Measurements from ENCODE around the gene SH2D3C.

The SH2D3C gene

GRCh38 chr9:127754099-127755060, 24.1 kb downstream of the SH2D3C start:
- H3K4me1 ChIP-seq (ENCODE audit: low read depth, poor library complexity, severe bottlenecking), result no peaks in the 10 kb centered on the region
- no peak overlapping the region for H3K27ac ChIP-seq
- no peaks in the 10 kb centered on the region for H3K36me3 ChIP-seq (ENCODE audit: insufficient read depth)
- TF ChIP-seq CTCF (conservative IDR thresholded peaks at IDR 0.05; ENCODE audit: low read depth, low read length), result no peak
- H3K4me3 ChIP-seq (IDR thresholded peaks at IDR 0.05; ENCODE audit: insufficient read depth, low read depth, low read length), result no peak overlapping the region
- no peaks in the 10 kb centered on the region for H4K20me1 ChIP-seq (ENCODE audit: insufficient read depth)
- H3K4me2 ChIP-seq, result no peak overlapping the region
- no peaks in the 10 kb centered on the region for H3K79me2 ChIP-seq (ENCODE audit: insufficient read depth, low read depth)
- no peak overlapping the region for H2AFZ ChIP-seq (ENCODE audit: low read depth)
- no peak overlapping the region for H3K9ac ChIP-seq
- no peaks in the 10 kb centered on the region for H3K27me3 ChIP-seq (ENCODE audit: insufficient read depth, low read depth)

GRCh38 chr9:127753622-127754021, 24.8 kb downstream of the SH2D3C start:
- H3K4me3 ChIP-seq (IDR thresholded peaks at IDR 0.05; ENCODE audit: insufficient read depth, low read depth, low read length), result no peak overlapping the region
- no peaks in the 10 kb centered on the region for H3K79me2 ChIP-seq (ENCODE audit: insufficient read depth, low read depth)
- TF ChIP-seq CTCF (conservative IDR thresholded peaks at IDR 0.05; ENCODE audit: low read depth, low read length), result no peak
- no peak overlapping the region for H3K9ac ChIP-seq
- H4K20me1 ChIP-seq (ENCODE audit: insufficient read depth), result no peaks in the 10 kb centered on the region
- no peaks in the 10 kb centered on the region for H3K27me3 ChIP-seq (ENCODE audit: insufficient read depth, low read depth)
- H3K27ac ChIP-seq, result no peak overlapping the region
- H3K36me3 ChIP-seq (ENCODE audit: insufficient read depth), result no peaks in the 10 kb centered on the region
- no peak overlapping the region for H3K4me2 ChIP-seq
- H2AFZ ChIP-seq (ENCODE audit: low read depth), result no peak overlapping the region
- H3K4me1 ChIP-seq (ENCODE audit: low read depth, poor library complexity, severe bottlenecking), result no peaks in the 10 kb centered on the region

- H3K4me3 ChIP-seq (IDR thresholded peaks at IDR 0.05; ENCODE audit: insufficient read depth, low read depth, low read length), result no peak overlapping the region
- no peak for TF ChIP-seq CTCF (conservative IDR thresholded peaks at IDR 0.05; ENCODE audit: low read depth, low read length)
- H3K36me3 ChIP-seq (ENCODE audit: insufficient read depth), result no peaks in the 10 kb centered on the region
- no peaks in the 10 kb centered on the region for H3K4me1 ChIP-seq (ENCODE audit: low read depth, poor library complexity, severe bottlenecking)
- no peak overlapping the region for H2AFZ ChIP-seq (ENCODE audit: low read depth)
- no peaks in the 10 kb centered on the region for H3K27me3 ChIP-seq (ENCODE audit: insufficient read depth, low read depth)
- no peak overlapping the region for H3K4me2 ChIP-seq
- no peaks in the 10 kb centered on the region for H3K79me2 ChIP-seq (ENCODE audit: insufficient read depth, low read depth)
- no peaks in the 10 kb centered on the region for H4K20me1 ChIP-seq (ENCODE audit: insufficient read depth)
- no peak overlapping the region for H3K9ac ChIP-seq
- H3K27ac ChIP-seq, result no peak overlapping the region
These were observed 25.3 kb downstream of the SH2D3C start for GRCh38 chr9:127753148-127753547.

- no peaks in the 10 kb centered on the region for H3K36me3 ChIP-seq (ENCODE audit: insufficient read depth)
These were observed 27.0 kb downstream of the SH2D3C start for GRCh38 chr9:127751269-127752054.

More at GRCh38 chr9:127751269-127752054, 27.0 kb downstream of the SH2D3C start:
- Histone ChIP-seq H3K79me2 (ENCODE audit: insufficient read depth, low read depth) (no peaks in the 10 kb centered on the region), H3K4me2 (no peak overlapping the region), H3K4me1 (ENCODE audit: low read depth, poor library complexity, severe bottlenecking) (no peaks in the 10 kb centered on the region), H3K4me3 (IDR thresholded peaks at IDR 0.05; ENCODE audit: insufficient read depth, low read depth, low read length) (no peak overlapping the region), H3K27me3 (ENCODE audit: insufficient read depth, low read depth) (no peaks in the 10 kb centered on the region), H2AFZ (ENCODE audit: low read depth) (no peak overlapping the region), H4K20me1 (ENCODE audit: insufficient read depth) (no peaks in the 10 kb centered on the region), H3K27ac (no peak overlapping the region), H3K9ac (no peak overlapping the region)
- TF ChIP-seq CTCF (conservative IDR thresholded peaks at IDR 0.05; ENCODE audit: low read depth, low read length), result no peak
